Activated naive CD8-positive, alpha-beta T cell treated with anti-CD3 and anti-CD28 coated beads for 36 hours (primary cell): ENCODE measurements around the gene DDAH1. TPM values are rescaled to one million over a fixed set of nuclear protein-coding genes. Genes with fewer than 3 reads are reported as not detected.

Experiments used
- DNase-seq: peaks from one replicate; pipeline ENCODE4 v3.0.0; 2021
- H3K27ac Mint-ChIP-seq: one replicate; pipeline ENCODE4 v1.8.0; 2022; ENCODE audit warnings: mild to moderate bottlenecking, moderate library complexity, mixed read lengths
- H3K27me3 Mint-ChIP-seq: one replicate; pipeline ENCODE4 v1.8.0; 2022; ENCODE audit warnings: mild to moderate bottlenecking, mixed read lengths
- H3K36me3 Mint-ChIP-seq: one replicate; pipeline ENCODE4 v1.8.0; 2021; ENCODE audit warnings: mild to moderate bottlenecking, mixed read lengths
- H3K4me1 Mint-ChIP-seq: one replicate; pipeline ENCODE4 v1.8.0; 2021; ENCODE audit warnings: mixed read lengths
- H3K4me3 Mint-ChIP-seq: one replicate; pipeline ENCODE4 v1.8.0; 2022; ENCODE audit warnings: mild to moderate bottlenecking, moderate library complexity, mixed read lengths
- H3K9me3 Mint-ChIP-seq: one replicate; pipeline ENCODE4 v1.8.0; 2022; ENCODE audit warnings: mixed read lengths
- total RNA-seq, 2 experiments: library from RNA; stranded (reverse); gene quantifications; one replicate each; pipeline ENCODE4 v1.2.3, GENCODE V29; 2021

Gene DDAH1
- total RNA-seq, 2 experiments from 2014 or later: 0.16 TPM; not detected in 1

DNA sequence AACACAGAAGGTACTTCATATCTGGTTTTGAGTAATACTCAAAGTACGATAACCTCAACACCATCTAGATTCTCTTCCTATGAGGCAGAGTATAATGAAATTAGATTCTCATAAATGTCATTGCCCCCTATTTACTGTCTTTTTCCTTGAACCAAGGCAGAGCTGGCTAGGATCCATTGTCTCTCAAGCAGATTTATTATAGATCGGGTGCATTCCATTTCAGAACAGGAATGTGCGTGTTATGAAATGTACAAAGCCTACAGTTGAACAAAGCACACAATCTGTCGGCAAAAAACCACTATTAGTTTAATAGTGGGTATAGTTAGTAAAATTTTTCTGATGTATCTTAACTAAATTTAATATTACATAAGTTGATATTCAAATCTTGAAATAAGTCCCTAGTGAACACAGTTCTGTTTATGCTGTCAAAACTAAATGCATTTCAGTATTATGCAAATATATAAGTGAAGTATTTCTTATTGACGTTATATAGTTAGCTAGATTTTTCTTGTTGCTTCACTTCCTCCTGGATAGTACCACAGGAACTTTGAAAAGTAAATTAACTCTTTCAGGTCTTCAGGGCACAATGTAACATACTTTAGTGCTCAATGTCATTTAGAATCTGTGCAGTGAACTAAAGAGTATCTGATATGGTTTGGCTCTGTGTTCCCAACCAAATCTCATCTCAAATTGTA is 92.1 kb downstream of the DDAH1 start:
- H3K27me3 Mint-ChIP-seq: peaks cover 10% of the 10 kb centered on the region
- DNase-seq: no peak
- no peaks in the 10 kb centered on the region for H3K4me1 Mint-ChIP-seq
- no peak overlapping the region for H3K4me3 Mint-ChIP-seq
- H3K36me3 Mint-ChIP-seq: no peaks in the 10 kb centered on the region
- H3K27ac Mint-ChIP-seq: no peak overlapping the region
- no peaks in the 10 kb centered on the region for H3K9me3 Mint-ChIP-seq

DNA sequence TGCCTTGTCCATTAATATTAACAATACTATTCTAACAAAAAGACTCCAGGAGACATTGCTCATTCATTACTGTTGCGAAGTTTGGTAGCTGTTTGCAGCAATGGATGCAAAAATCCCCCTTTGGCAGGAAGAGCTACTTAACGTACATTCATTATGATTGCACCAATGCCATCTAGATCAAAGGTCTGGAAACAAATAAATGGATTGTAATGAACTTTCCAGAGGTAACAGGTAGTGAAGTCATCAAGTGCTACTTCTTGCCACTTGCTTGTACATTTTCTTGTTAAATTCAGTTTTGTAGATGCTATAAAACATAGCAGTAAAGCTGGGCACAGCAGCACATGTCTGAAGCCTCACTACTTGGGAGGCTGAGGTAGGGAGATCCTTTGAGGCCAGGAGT is 93.9 kb downstream of the DDAH1 start:
- Mint-ChIP-seq H3K4me3 (no peak overlapping the region), H3K27me3 (peaks cover 9% of the 10 kb centered on the region), H3K9me3 (no peaks in the 10 kb centered on the region), H3K4me1 (no peaks in the 10 kb centered on the region), H3K27ac (no peak overlapping the region), H3K36me3 (no peaks in the 10 kb centered on the region)
- DNase-seq: no peak

- H3K27ac Mint-ChIP-seq: no peak overlapping the region
- H3K4me1 Mint-ChIP-seq: no peaks in the 10 kb centered on the region
- H3K4me3 Mint-ChIP-seq: no peak overlapping the region
- DNase-seq: no peak
- no peaks in the 10 kb centered on the region for H3K9me3 Mint-ChIP-seq
- no peaks in the 10 kb centered on the region for H3K36me3 Mint-ChIP-seq
- peaks cover 5% of the 10 kb centered on the region for H3K27me3 Mint-ChIP-seq
These were observed 96.7 kb downstream of the DDAH1 start for GRCh38 chr1:85368073-85368770.

DNA sequence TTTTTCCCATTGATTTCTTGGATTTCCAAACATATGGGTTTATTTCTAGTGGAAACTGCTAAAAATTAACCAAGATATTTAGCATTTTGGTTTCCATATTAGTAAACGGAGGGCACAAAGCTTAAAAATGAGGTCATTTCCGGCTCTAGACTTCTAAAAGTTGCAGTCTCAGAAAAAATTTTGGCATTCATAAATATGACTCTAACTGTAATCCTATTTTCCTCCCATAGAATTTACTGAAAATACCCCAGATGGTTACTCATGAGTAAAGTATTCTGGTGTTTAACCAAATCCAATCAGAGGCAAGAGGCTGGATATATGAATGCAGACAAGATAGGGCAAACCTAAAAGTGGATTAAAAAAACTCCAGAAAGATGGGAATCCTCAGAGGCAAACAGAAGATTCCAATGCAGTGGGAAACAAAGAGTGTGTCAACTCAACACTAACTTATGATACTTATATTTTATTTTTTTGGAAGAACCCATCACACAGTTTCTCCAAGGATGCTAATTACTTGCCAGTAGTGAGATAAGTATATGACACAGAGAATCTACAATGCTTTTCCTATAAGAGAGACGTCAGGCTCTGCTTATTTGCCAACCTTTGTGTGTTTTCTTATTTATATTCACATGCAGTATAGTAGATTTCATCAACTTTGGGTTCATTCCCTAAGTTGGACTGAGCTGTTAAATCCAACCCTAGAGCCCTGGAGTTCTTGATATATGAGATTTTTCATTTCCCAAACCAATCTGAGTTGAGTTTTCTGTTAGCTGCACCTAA is 98.4 kb downstream of the DDAH1 start:
- DNase-seq: no peak
- Mint-ChIP-seq H3K4me1 (no peaks in the 10 kb centered on the region), H3K27me3 (peaks cover 5% of the 10 kb centered on the region), H3K9me3 (no peaks in the 10 kb centered on the region), H3K4me3 (no peak overlapping the region), H3K27ac (no peak overlapping the region), H3K36me3 (no peaks in the 10 kb centered on the region)

DNA sequence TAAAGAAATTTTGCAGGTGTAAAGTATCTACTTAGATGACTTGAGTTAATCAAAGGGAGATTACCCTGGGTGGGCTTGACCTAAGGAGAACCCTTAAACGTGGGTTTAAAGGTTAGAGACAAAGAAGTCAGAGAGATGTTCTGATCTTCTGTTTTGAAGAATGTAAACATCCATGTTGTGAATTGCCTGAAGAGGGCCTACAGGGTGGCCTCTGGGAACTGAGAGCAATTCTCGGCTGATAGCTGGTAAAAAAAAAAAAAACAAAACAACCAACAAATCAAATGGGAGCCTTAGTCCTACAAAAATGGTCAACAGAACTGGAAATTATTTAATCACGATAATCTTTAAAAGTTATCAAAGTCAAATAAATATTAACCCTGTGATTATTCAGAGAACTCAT is 99.1 kb downstream of the DDAH1 start:
- Mint-ChIP-seq H3K4me3 (no peak overlapping the region), H3K4me1 (no peaks in the 10 kb centered on the region), H3K27ac (no peak overlapping the region), H3K9me3 (no peaks in the 10 kb centered on the region), H3K36me3 (no peaks in the 10 kb centered on the region), H3K27me3 (peaks cover 5% of the 10 kb centered on the region)
- no peak for DNase-seq

DNA sequence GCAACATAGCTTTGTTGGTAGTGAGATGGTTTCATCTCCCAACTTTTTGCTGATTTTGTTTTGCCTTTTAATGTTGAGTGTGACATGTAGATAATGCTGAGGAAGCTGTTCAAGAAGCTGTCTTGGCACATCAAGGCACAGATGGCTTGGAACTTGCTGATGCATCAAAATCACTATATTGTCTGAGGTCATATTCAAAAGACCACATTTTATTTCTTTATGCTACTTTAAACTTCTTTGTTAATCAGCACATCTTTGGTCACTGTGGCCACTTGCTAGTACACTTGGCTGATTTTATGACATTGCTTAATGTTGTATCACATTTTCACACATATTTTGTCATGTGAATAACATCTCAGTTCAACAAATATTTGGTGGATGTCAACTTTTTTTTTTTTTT is 101.4 kb downstream of the DDAH1 start:
- no peaks in the 10 kb centered on the region for H3K9me3 Mint-ChIP-seq
- H3K4me3 Mint-ChIP-seq: no peak overlapping the region
- H3K4me1 Mint-ChIP-seq: no peaks in the 10 kb centered on the region
- peaks cover 5% of the 10 kb centered on the region for H3K27me3 Mint-ChIP-seq
- H3K36me3 Mint-ChIP-seq: no peaks in the 10 kb centered on the region
- H3K27ac Mint-ChIP-seq: no peak overlapping the region
- no peak for DNase-seq

- Mint-ChIP-seq H3K27ac (no peak overlapping the region), H3K27me3 (peaks cover 5% of the 10 kb centered on the region), H3K36me3 (no peaks in the 10 kb centered on the region), H3K9me3 (no peaks in the 10 kb centered on the region), H3K4me1 (no peaks in the 10 kb centered on the region), H3K4me3 (no peak overlapping the region)
- DNase-seq: no peak
These were observed 101.9 kb downstream of the DDAH1 start for GRCh38 chr1:85363092-85363491.

GRCh38 chr1:85361606-85362296 is 103.2 kb downstream of the DDAH1 start:
- H3K27ac Mint-ChIP-seq: no peak overlapping the region
- peaks cover 5% of the 10 kb centered on the region for H3K27me3 Mint-ChIP-seq
- no peaks in the 10 kb centered on the region for H3K4me1 Mint-ChIP-seq
- no peaks in the 10 kb centered on the region for H3K9me3 Mint-ChIP-seq
- H3K4me3 Mint-ChIP-seq: no peak overlapping the region
- no peaks in the 10 kb centered on the region for H3K36me3 Mint-ChIP-seq
- DNase-seq: no peak

- DNase-seq: no peak
- H3K36me3 Mint-ChIP-seq: no peaks in the 10 kb centered on the region
- no peaks in the 10 kb centered on the region for H3K27me3 Mint-ChIP-seq
- H3K9me3 Mint-ChIP-seq: no peaks in the 10 kb centered on the region
- H3K4me3 Mint-ChIP-seq: no peak overlapping the region
- no peak overlapping the region for H3K27ac Mint-ChIP-seq
- no peaks in the 10 kb centered on the region for H3K4me1 Mint-ChIP-seq
These were observed 104.0 kb downstream of the DDAH1 start for GRCh38 chr1:85360730-85361493.

- Mint-ChIP-seq H3K27ac (no peak overlapping the region), H3K9me3 (no peaks in the 10 kb centered on the region), H3K4me3 (no peak overlapping the region), H3K4me1 (no peaks in the 10 kb centered on the region), H3K36me3 (no peaks in the 10 kb centered on the region), H3K27me3 (no peaks in the 10 kb centered on the region)
- no peak for DNase-seq
These were observed 104.9 kb downstream of the DDAH1 start for GRCh38 chr1:85359874-85360721.

DNA sequence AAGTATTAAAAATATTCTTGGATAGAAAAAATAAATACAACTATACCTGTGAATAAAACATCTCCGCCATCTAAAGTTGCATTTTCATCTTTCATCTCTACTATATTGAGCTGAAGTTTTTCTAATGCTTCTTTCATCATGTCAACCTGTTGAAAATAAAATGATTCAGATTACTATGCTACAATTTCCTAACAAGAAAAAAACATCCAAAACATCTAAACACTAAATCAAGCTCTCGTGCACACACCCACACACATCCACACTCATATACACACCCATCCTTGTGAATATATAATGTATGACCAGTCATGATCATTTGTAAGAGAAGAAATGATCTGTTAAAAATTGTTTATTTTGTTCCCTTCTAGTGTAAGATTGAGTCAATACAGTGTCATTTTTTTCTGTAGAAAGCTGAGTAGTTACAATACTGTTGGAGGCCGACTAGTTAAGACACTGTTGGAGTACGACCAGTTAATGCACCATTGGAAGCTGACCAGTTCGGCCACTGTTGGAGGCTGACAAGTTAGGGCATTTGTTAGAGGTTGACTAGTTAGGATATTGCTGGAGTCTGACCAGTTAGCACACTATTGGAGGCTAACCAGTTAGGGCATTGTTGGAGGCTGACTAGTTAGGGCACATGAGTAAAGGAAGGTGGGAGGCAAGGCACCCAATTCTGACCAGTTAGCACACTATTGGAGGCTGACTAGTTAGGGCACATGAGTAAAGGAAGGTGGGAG is 106.1 kb downstream of the DDAH1 start:
- Mint-ChIP-seq H3K9me3 (no peaks in the 10 kb centered on the region), H3K4me3 (no peak overlapping the region), H3K27ac (no peak overlapping the region), H3K36me3 (no peaks in the 10 kb centered on the region), H3K27me3 (peaks cover 6% of the 10 kb centered on the region), H3K4me1 (no peaks in the 10 kb centered on the region)
- no peak for DNase-seq

GRCh38 chr1:85357817-85358216 is 107.1 kb downstream of the DDAH1 start:
- Mint-ChIP-seq H3K4me1 (no peaks in the 10 kb centered on the region), H3K36me3 (no peaks in the 10 kb centered on the region), H3K27ac (no peak overlapping the region), H3K4me3 (no peak overlapping the region), H3K9me3 (no peaks in the 10 kb centered on the region), H3K27me3 (peaks cover 7% of the 10 kb centered on the region)
- no peak for DNase-seq

GRCh38 chr1:85356130-85356529 is 108.8 kb downstream of the DDAH1 start:
- Mint-ChIP-seq H3K4me1 (no peaks in the 10 kb centered on the region), H3K4me3 (no peak overlapping the region), H3K9me3 (no peaks in the 10 kb centered on the region), H3K36me3 (no peaks in the 10 kb centered on the region), H3K27me3 (peaks cover 7% of the 10 kb centered on the region), H3K27ac (no peak overlapping the region)
- DNase-seq: no peak
